Astrocyte of the spinal cord (primary cell): ENCODE data around the gene OPN1MW.
"Not testable (repeated sequence)": the region's sequence is repeated elsewhere in the genome, so short reads cannot be mapped to it uniquely, and the experiment has no call there.

Experiments
- DNase-seq: peaks from one replicate; pipeline ENCODE4 v3.0.0; 2011; ENCODE audit warnings: low read depth, low spot score
- H3K4me3 ChIP-seq: 2 replicates; pipeline ENCODE4 v1.5.1; 2011; ENCODE audit warnings: low read depth, mild to moderate bottlenecking, low read length, moderate library complexity
- in situ Hi-C: cut with HindIII; loops from 2 replicates; pipeline ENCODE4 v1.10.0; 2017; ENCODE audit warnings: low sequenced_read_pairs

The OPN1MW gene

DNA sequence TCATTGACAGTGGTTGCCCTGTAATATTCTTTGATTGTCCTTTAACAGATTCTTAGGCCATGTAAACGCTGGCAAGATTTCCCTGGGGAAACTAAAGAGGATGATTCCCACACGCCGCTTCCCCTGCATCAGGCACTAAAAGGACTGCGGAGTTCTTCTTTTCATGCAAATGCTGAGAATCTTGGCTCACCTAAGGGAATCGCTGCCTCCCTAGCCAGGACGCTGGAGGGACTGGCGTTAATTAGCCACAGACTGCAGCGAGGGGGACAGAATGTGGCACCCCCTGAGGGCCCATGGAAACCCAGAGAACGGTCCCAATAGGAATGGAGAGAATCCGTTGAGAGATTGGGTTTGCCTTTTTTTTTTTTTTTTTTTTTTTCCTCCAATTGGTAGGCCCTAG is 29.1 kb downstream of the OPN1MW start:
- DNase-seq, H3K4me3 ChIP-seq, in situ Hi-C loops: not testable (repeated sequence)

DNA sequence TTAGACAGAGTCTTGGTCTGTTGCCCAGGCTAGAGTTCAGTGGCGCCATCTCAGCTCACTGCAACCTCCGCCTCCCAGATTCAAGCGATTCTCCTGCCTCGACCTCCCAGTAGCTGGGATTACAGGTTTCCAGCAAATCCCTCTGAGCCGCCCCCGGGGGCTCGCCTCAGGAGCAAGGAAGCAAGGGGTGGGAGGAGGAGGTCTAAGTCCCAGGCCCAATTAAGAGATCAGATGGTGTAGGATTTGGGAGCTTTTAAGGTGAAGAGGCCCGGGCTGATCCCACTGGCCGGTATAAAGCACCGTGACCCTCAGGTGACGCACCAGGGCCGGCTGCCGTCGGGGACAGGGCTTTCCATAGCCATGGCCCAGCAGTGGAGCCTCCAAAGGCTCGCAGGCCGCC is 37.1 kb downstream of the OPN1MW start, which contains the start of gene OPN1MW2:
Gene OPN1MW2 (plus strand): TSS at position 301 of the 400 bp plus-strand sequence. CDS start 60 bp downstream, at position 361.
- DNase-seq, in situ Hi-C loops, H3K4me3 ChIP-seq: not testable (repeated sequence)

DNA sequence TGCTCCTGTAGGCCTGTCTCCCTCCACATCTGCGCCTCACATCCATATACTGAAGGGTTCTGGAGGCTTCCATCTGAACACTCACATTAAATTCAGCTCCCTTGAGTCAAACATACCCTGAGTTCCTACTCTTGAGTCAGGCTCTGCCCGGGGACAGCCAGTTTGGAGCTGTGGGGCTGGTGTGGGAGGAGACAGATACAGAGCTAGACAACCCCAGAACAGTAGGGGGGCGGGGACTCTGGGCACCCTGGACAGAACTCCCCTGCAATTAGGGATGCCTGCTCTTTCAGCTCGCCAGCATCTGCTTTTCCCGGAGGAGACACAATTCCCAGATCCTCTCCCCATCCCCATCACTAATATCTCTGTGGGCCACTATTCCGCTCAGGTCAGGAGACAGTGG is 42.9 kb downstream of the OPN1MW start:
- H3K4me3 ChIP-seq, in situ Hi-C loops, DNase-seq: not testable (repeated sequence)

DNA sequence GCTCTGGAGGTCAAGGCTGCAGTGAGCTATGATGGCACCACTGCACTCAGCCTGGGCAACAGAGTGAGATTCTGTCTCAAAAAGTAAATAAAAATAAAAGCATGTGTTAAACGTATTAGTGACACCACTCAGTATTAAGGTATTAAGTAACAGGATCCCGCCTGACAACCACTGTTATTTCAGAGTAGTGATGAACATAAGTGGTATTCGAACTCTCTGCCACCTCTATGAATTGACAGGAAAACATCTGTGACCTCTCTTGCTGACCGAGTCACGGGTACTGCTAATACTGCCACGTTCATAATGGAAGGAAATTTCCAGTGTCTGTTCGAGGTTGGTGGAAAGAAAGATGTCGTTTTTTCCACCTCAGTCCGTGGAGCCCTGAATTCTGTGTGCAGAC is 44.3 kb downstream of the OPN1MW start:
- H3K4me3 ChIP-seq, in situ Hi-C loops, DNase-seq: not testable (repeated sequence)

DNA sequence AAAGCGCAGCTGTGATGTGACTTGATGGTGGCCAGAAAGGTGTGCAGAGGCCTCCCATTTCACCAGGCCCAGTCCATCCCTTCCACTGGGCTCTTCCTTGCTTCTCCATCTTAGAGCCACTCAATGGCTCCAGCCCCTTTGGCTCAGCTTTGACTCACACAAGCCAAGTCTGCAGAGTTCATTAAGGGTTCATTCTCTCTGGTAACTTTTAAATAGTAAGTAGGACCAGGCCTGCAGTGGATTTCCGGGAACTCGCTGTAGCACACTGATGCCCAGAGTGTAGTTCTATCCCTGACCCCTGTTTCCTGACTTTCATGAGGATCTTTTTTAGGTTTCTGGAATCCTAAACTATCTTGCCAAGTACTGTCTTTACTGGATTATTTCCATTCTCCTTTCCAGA is 49.0 kb downstream of the OPN1MW start:
- in situ Hi-C loops, H3K4me3 ChIP-seq, DNase-seq: not testable (repeated sequence)

DNA sequence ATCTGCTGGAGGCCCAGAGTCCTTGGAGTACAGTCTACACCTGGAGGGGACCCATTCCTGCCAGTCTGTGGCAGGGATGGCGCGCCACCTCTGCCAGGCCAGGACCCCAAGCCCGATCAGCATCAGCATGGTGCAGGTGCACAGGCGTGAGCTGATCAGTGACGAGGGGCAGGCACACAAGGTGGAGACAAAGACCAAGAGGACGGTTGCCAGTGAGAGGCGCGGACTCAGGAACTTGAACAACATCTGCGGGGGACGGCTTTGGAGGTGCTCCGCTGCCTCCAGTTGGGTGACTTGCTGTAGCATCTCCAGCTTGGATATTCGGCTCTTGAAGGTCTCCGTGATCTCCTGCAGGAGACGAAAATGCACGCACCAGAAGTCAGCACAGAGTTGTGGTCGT is 51.2 kb downstream of the OPN1MW start:
- DNase-seq, in situ Hi-C loops, H3K4me3 ChIP-seq: not testable (repeated sequence)

DNA sequence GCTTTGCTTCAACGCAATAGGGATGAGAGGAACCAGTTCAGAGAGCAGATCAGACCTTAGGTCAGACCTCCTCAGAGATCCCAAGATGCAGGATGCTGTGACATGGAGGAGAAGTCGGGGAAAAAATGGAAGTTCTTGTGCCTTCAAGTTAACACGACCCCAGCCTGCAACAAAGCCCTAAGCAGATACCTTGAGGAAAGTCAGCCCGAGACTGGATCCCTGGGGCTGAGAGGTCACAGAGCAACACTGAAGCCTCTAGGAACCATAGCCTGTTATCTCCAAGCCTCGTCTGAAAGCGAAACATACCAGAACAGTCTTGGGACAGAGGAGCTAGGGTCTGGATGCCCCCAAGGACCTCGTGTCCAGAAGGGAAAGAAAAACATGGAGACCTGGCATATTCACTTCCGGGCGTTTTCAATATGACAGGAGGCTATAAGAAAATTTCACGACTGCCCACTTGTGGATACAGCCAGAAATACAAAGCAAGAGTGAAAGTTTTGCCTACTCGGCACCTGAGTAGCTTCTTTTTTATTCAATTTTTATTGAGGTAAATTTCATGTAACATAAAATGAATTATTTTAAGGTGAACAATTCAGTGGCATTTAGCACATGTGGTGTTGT is 56.7 kb downstream of the OPN1MW start:
- H3K4me3 ChIP-seq, DNase-seq, in situ Hi-C loops: not testable (repeated sequence)

DNA sequence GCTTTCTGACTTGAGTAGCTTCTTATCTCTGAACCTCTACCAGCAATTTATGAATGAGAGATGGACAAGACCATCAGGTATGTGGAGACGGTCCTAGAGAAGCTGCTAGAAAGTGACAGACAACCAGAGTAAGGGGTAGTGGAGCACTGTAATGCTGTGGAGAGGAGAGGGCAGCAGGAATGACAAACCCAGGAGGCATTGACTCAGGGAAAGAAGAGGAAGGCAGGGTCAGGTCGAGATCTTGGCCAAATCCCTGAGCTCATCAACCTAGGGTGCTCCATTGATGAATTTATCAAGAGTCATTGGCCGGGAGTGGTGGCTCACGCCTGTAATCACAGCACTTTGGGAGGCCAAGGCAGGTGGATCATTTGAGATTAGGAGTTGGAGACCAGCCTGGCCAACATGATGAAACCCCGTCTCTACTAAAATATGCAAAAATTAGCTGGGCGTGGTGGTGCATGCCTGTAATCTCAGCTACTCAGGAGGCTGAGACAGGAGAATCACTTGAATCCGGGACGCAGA is 57.6 kb downstream of the OPN1MW start:
- in situ Hi-C loops, H3K4me3 ChIP-seq: not testable (repeated sequence)

More for the DNA sequence above, 57.6 kb downstream of the OPN1MW start:
- DNase-seq, result not testable (repeated sequence)
